HPDE6-E6E7 (cell line): ENCODE measurements around the gene CHAT.

Source experiments
- DNase-seq: peaks from one replicate; pipeline ENCODE4 v3.0.0; 2011; ENCODE audit warnings: missing footprints; ENCODE audit errors: extremely low spot score

Gene CHAT

GRCh38 chr10:49631975-49632374 lies 18.1 kb downstream of the CHAT start:
- DNase-seq = no peak

DNA sequence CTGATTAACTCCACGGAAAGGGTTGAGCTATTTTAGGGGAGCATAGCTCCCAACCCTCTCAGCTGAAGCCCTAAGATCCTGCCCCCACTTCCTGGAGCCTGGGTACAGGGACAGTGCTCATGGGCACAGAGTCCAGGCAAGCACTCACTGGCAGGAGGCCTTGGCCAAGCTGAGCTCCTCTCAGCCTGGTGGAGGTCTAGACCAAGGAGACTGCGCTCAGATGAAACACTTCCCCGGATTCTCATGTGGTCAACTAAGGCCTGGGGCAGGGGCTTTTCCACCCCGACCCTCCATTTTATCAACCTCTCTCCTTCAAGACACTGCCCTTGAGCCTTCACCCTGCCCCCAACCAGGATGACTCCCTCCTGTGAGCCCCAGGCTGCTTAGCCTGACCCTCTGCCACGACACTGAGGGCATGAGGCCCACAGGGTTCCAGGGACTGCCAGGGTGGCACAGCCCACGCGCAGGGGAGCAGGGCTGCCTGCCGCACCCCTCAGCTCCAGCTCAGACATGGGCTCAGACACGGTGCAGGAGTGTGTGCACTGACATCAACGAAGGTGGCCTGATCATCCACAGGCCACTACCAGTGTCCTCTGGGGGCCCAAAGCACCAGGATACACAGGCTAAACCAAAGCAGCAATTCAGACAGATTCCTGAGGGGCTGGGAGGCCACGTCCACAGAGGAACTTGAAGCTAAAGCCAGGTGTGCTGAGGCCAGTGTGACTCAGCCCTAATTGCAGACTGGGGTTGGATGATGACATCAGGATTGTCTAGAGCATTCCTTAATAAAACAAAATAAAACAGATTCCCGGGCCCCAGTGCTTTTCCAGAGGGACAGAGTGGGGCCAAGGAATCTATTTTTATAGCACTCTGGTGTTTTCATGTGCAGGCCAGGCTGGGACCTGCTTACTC lies 18.8 kb downstream of the CHAT start:
- no peak for DNase-seq

DNA sequence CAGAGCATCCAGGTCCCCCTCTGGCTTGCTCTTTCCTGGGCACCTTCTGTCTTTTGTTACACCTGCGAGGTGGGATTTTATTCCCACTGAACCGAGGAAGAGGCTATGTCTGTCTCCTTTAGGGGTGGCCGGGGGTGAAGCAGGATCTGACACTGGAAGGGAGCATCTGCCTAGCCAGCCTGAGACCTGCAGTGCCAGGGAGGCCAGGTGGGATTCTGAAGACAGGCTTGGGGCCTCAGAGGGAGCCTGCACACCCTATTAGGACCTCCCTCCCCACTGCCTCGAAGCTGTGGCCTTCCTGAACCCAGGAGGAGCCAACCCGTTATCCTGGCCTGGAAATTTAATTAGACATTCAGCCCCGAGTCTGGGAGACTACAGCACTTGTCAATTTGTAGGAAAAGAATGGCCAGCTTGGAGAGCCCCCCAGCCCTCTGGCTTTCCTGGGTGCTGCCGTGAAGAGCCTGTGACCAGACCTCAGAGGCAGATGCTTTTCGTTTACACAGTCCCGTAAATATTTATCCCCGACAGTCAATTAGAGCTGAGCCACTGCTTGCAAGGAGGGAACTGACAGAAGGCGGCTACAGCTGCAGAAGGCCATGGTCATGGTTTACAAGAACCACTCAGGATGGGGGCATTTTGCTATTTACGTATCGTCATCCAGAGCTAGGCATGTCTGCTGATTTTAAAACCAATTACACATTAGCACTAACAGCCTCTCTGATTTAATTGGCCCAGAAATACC lies 19.7 kb downstream of the CHAT start:
- DNase-seq = no peak

GRCh38 chr10:49634069-49634660 lies 20.3 kb downstream of the CHAT start:
- no peak for DNase-seq

GRCh38 chr10:49642311-49642710 lies 28.5 kb downstream of the CHAT start:
- DNase-seq = no peak

GRCh38 chr10:49643241-49644034 lies 29.6 kb downstream of the CHAT start:
- DNase-seq = no peak

DNA sequence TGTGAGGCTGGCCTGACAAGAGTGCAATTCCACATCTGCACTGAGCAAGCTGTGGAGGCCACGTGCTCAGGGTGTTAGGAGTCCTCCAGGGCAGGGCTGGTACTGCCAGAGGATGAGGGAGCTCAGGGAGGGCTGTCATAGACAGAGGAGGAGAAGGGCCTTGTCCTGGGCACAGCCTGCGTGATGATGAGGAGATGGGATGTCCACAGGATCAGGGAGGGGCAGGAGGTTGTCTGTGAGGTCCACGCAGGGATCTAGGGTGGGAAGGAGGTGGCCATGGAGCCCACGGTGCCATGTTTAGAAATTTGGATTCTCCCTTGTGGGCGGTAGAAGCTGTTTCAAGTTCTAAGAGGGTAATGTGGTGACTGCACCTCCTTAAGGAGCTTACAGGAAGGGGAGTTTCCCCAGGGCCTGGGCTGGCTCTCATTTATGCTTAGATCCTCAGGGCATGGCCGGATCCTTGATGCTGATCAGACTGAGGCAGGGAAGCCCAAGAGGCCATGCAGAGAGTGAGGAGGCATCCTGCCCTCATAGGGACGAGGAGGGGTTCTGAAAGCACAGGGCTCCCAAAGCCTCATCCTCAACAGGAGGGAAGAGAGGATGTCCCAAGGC lies 30.3 kb downstream of the CHAT start:
- no peak for DNase-seq

- DNase-seq = no peak
Measured at GRCh38 chr10:49645417-49645816, 31.6 kb downstream of the CHAT start.

- no peak for DNase-seq
Measured at GRCh38 chr10:49645871-49646870, 32.3 kb downstream of the CHAT start.

- DNase-seq = no peak
Measured at GRCh38 chr10:49647554-49647953, 33.7 kb downstream of the CHAT start.

GRCh38 chr10:49647985-49648795 lies 34.4 kb downstream of the CHAT start:
- DNase-seq = no peak

- DNase-seq = no peak
Measured at GRCh38 chr10:49649294-49649693, 35.5 kb downstream of the CHAT start.

GRCh38 chr10:49649936-49650723 lies 36.3 kb downstream of the CHAT start:
- DNase-seq = no peak

- DNase-seq = no peak
Measured at GRCh38 chr10:49650724-49651034, 36.8 kb downstream of the CHAT start.

DNA sequence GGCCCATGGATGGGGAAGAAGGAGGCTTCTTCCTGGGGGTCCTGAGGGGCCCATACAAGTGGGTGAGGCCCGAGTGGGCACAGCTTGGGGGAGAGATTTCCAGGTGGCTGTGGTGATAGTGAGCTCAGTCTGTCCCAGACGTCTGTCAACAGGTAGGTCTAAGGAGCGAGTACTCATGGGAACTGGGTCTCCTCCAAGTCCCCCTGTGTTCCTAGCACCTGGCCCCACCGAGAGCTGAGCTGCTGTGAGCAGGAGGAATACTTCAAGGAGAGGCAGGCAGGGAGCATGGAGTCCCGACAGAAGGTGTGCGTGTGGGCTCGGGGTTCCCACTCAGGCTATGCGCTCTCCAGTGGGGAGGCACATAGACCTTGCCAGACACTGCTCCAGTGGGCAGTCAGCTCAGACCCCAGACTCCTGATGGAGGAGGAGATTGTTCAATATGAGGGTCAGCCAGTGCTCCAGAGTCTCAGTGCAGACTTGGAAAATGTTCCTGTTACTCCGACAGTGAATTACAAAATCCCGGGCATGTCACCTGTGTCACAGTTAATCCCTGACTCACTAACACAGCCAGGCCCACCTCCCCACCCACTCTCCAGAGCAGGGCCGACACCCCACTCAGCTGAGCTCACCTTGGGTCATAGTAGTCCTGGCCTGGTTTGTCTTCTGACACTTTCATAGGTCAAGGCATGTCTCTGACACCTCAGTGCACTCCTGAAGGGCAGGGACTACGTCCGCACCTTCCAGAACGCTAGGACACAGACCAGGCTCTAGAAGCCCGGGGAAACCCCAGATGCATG lies 37.4 kb downstream of the CHAT start:
- DNase-seq = no peak

GRCh38 chr10:49651917-49652316 lies 38.1 kb downstream of the CHAT start:
- no peak for DNase-seq

DNA sequence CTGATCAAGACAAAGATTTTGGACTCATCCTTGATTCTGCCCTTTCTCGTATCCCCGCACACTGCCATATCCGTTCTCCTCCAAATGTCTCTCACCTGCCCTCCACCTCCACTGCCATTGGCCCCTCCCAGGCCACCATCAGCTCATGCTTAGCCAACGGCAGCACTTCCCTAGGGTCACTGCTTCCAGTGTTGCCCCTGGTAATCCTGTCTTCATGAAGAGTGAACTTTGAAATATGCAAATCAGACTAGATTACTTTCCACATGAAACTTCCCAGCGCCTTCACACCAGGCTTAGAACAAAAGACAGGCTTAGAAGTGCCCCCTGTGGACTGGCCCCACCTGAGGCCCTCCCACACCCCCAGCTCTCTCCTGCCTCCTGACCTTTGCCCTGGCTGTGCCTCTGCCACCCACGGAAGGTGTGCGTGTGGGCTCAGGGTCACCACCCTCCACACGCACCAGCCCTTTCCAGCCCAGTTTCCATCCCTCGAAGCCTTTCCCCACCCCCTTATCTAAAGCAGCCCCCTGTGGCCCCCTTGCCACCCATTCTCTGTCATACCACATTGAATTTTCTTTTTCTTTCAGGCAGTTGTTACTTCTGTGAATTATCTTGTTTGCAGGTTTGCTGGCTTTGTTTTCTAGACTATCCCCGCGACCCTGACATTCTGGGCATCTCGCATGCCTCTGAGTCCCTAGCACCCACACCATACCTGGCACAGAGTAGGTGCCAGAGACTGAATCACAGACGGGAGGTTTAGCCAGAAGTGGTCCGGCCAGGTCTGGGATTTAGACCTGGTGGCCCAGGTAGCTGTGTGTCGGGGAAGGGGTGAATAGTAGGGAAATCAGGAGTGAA lies 38.8 kb downstream of the CHAT start:
- DNase-seq = no peak
